Neural progenitor cell (in vitro differentiated cells): ENCODE measurements around the gene PPM1G. TPM values are rescaled to one million over a fixed set of nuclear protein-coding genes. Genes with fewer than 3 reads are reported as not detected.

Source experiments
- DNase-seq: peaks from one replicate; pipeline ENCODE4 v3.0.0-alpha.2; 2016; ENCODE audit warnings: low spot score
- H2AFZ ChIP-seq: fragments of 200-600 bp; sonication (generic); replicated peaks from 2 replicates; pipeline ENCODE4 v1.6.1; 2016; ENCODE audit warnings: antibody characterized with exemption
- H3F3A ChIP-seq: fragments of 200-600 bp; sonication (generic); 2 replicates; pipeline ENCODE4 v1.6.1; 2016; ENCODE audit warnings: antibody characterized with exemption, low read depth
- H3K27ac ChIP-seq: fragments of 200-600 bp; sonication (generic); 2 replicates; pipeline ENCODE4 v1.5.1; 2016; ENCODE audit warnings: mild to moderate bottlenecking
- H3K27me3 ChIP-seq: fragments of 200-600 bp; sonication (generic); 2 replicates; pipeline ENCODE4 v1.6.1; 2016; ENCODE audit warnings: mild to moderate bottlenecking, moderate library complexity
- H3K36me3 ChIP-seq: fragments of 200-600 bp; sonication (generic); 2 replicates; pipeline ENCODE4 v1.5.1; 2016
- H3K4me1 ChIP-seq: fragments of 200-600 bp; sonication (generic); 2 replicates; pipeline ENCODE4 v1.6.1; 2016; ENCODE audit warnings: mixed run types
- H3K4me2 ChIP-seq: fragments of 200-600 bp; sonication (generic); 2 replicates; pipeline ENCODE4 v1.6.1; 2016
- H3K4me3 ChIP-seq: fragments of 200-600 bp; sonication (generic); 2 replicates; pipeline ENCODE4 v1.5.1; 2016
- H3K79me2 ChIP-seq: fragments of 200-600 bp; sonication (generic); 2 replicates; pipeline ENCODE4 v1.6.1; 2016; ENCODE audit warnings: low read depth
- H3K9ac ChIP-seq: fragments of 200-600 bp; sonication (generic); 2 replicates; pipeline ENCODE4 v1.6.1; 2016
- H3K9me3 ChIP-seq: fragments of 200-600 bp; sonication (generic); 2 replicates; pipeline ENCODE4 v1.5.1; 2016; ENCODE audit warnings: low read depth
- H4K20me1 ChIP-seq: fragments of 200-600 bp; sonication (generic); 2 replicates; pipeline ENCODE4 v1.6.1; 2016; ENCODE audit warnings: low read depth
- H3K27ac Mint-ChIP-seq: 3 replicates; pipeline ENCODE4 v1.8.0; 2021; ENCODE audit warnings: mixed read lengths
- H3K27me3 Mint-ChIP-seq: 2 replicates; pipeline ENCODE4 v1.8.0; 2022; ENCODE audit warnings: low read depth, mild to moderate bottlenecking, inconsistent platforms, moderate library complexity, mixed read lengths; ENCODE audit not compliant: insufficient read depth
- H3K36me3 Mint-ChIP-seq: 3 replicates; pipeline ENCODE4 v1.8.0; 2021; ENCODE audit warnings: mixed read lengths
- H3K4me1 Mint-ChIP-seq: 3 replicates; pipeline ENCODE4 v1.8.0; 2021; ENCODE audit warnings: mixed read lengths
- H3K4me3 Mint-ChIP-seq: 3 replicates; pipeline ENCODE4 v1.8.0; 2021; ENCODE audit warnings: mild to moderate bottlenecking, moderate library complexity, mixed read lengths
- H3K9me3 Mint-ChIP-seq: 3 replicates; pipeline ENCODE4 v1.8.0; 2020; ENCODE audit warnings: mixed read lengths
- CTCF ChIP-seq: fragments of 200-600 bp; sonication (generic); IDR thresholded peaks from 2 replicates; pipeline ENCODE4 v1.5.1; 2017; ENCODE audit warnings: antibody characterized with exemption, mild to moderate bottlenecking
- EZH2 ChIP-seq: fragments of 200-600 bp; sonication (generic); IDR thresholded peaks from 2 replicates; pipeline ENCODE4 v1.6.1; 2017; ENCODE audit warnings: antibody characterized with exemption, mild to moderate bottlenecking, moderate library complexity
- EZH2phosphoT487 ChIP-seq: fragments of 200-600 bp; sonication (generic); IDR thresholded peaks from 2 replicates; pipeline ENCODE4 v1.6.1; 2017; ENCODE audit warnings: antibody characterized with exemption
- total RNA-seq: library from RNA; depleted of rRNA; stranded (reverse); fragments of >200 nt; gene quantifications from 2 replicates; pipeline ENCODE4 v1.2.3, GENCODE V29; 2015; ENCODE audit warnings: low replicate concordance

PPM1G gene
- total RNA-seq, 1 donor from 2014 or later, result 114 TPM

- no peak overlapping the region for H3K27ac Mint-ChIP-seq
- H3K36me3 ChIP-seq, result no peaks in the 10 kb centered on the region
- peaks cover 12% of the 10 kb centered on the region for H3K4me1 Mint-ChIP-seq
- H3K79me2 ChIP-seq, result peaks cover 18% of the 10 kb centered on the region
- peaks cover 16% of the 10 kb centered on the region for H4K20me1 ChIP-seq
- H3K36me3 Mint-ChIP-seq, result no peaks in the 10 kb centered on the region
- H3K27me3 Mint-ChIP-seq, result no peaks in the 10 kb centered on the region
- no peaks in the 10 kb centered on the region for H3K9me3 ChIP-seq
- DNase-seq, result no peak
- H3F3A ChIP-seq, result peaks cover 20% of the 10 kb centered on the region
- peaks cover 4% of the 10 kb centered on the region for H3K4me1 ChIP-seq
- H3K4me2 ChIP-seq, result no peak overlapping the region
- H3K9me3 Mint-ChIP-seq, result peaks cover 7% of the 10 kb centered on the region
- no peaks in the 10 kb centered on the region for H3K27me3 ChIP-seq
- no peak overlapping the region for H2AFZ ChIP-seq
- no peak for TF ChIP-seq EZH2phosphoT487
- no peak overlapping the region for H3K4me3 Mint-ChIP-seq
- H3K4me3 ChIP-seq, result no peak overlapping the region
- no peak overlapping the region for H3K27ac ChIP-seq
- H3K9ac ChIP-seq, result no peak overlapping the region
These were observed 3.2 kb upstream of the PPM1G start for GRCh38 chr2:27412419-27413152.

- peak overlapping the region; percentile 82 for H3K4me2 ChIP-seq
- H3K36me3 ChIP-seq, result no peaks in the 10 kb centered on the region
- H3K27me3 ChIP-seq, result no peaks in the 10 kb centered on the region
- Mint-ChIP-seq H3K36me3 (peaks cover 6% of the 10 kb centered on the region), H3K27ac (peak overlapping the region; percentile 68), H3K27me3 (peaks cover 2% of the 10 kb centered on the region), H3K4me3 (peak overlapping the region; percentile 87), H3K4me1 (peaks cover 18% of the 10 kb centered on the region), H3K9me3 (peaks cover 7% of the 10 kb centered on the region)
- peak; percentile 77 for DNase-seq
- peaks cover 20% of the 10 kb centered on the region for H3F3A ChIP-seq
- H4K20me1 ChIP-seq, result peaks cover 39% of the 10 kb centered on the region
- peaks cover 56% of the 10 kb centered on the region for H3K79me2 ChIP-seq
- H3K9ac ChIP-seq, result peak overlapping the region; percentile 90
- TF ChIP-seq CTCF (no peak), EZH2phosphoT487 (no peak), EZH2 (no peak)
- no peaks in the 10 kb centered on the region for H3K9me3 ChIP-seq
- H3K4me1 ChIP-seq, result peaks cover 4% of the 10 kb centered on the region
- H2AFZ ChIP-seq, result peak overlapping the region; percentile 95
- peak overlapping the region; percentile 99 for H3K4me3 ChIP-seq
- H3K27ac ChIP-seq, result peak overlapping the region; percentile 86
These were observed 630 bp downstream of the PPM1G start for GRCh38 chr2:27408601-27409320.

GRCh38 chr2:27407798-27408491 lies 1.4 kb downstream of the PPM1G start:
- Histone ChIP-seq H3K9ac (peak overlapping the region; percentile 90), H3K36me3 (no peaks in the 10 kb centered on the region), H3K27ac (no peak overlapping the region), H3K79me2 (peaks cover 64% of the 10 kb centered on the region), H3K9me3 (no peaks in the 10 kb centered on the region), H3K4me3 (peak overlapping the region; percentile 99), H3K27me3 (no peaks in the 10 kb centered on the region), H4K20me1 (peaks cover 46% of the 10 kb centered on the region), H2AFZ (no peak overlapping the region), H3K4me2 (peak overlapping the region; percentile 82), H3K4me1 (peaks cover 4% of the 10 kb centered on the region), H3F3A (peaks cover 20% of the 10 kb centered on the region)
- H3K4me3 Mint-ChIP-seq, result peak overlapping the region; percentile 87
- H3K27me3 Mint-ChIP-seq, result peaks cover 2% of the 10 kb centered on the region
- peak overlapping the region; percentile 68 for H3K27ac Mint-ChIP-seq
- peaks cover 6% of the 10 kb centered on the region for H3K36me3 Mint-ChIP-seq
- H3K4me1 Mint-ChIP-seq, result peaks cover 18% of the 10 kb centered on the region
- TF ChIP-seq EZH2phosphoT487 (no peak), EZH2 (no peak), CTCF (peak; percentile 63)
- peaks cover 7% of the 10 kb centered on the region for H3K9me3 Mint-ChIP-seq
- DNase-seq, result peak; percentile 78
